GM18511 (cell line): ENCODE results near the gene ANKRD13A.
"Not testable (repeated sequence)": the region's sequence is repeated elsewhere in the genome, so short reads cannot be mapped to it uniquely, and the experiment has no call there.

Experiments used
- ATAC-seq: cut with Tn5 transposase; IDR thresholded peaks from one replicate; pipeline ENCODE4 v1.9.1; 2021; ENCODE audit warnings: mild to moderate bottlenecking, moderate library complexity; ENCODE audit not compliant: unreplicated experiment

The ANKRD13A gene

GRCh38 chr12:110077800-110078199, 78.6 kb downstream of the ANKRD13A start:
- no peak for ATAC-seq

- ATAC-seq, result peak; percentile 82
These were observed 80.5 kb downstream of the ANKRD13A start for GRCh38 chr12:110079477-110080400.

- ATAC-seq, result no peak
These were observed 81.2 kb downstream of the ANKRD13A start for GRCh38 chr12:110080410-110080809.

- ATAC-seq, result no peak
These were observed 85.2 kb downstream of the ANKRD13A start for GRCh38 chr12:110084314-110085015.

GRCh38 chr12:110088216-110088615, 89.0 kb downstream of the ANKRD13A start:
- not testable (repeated sequence) for ATAC-seq

GRCh38 chr12:110088936-110089335, 89.7 kb downstream of the ANKRD13A start:
- no peak for ATAC-seq
